Fibroblast of lung (primary cell): ENCODE results near the gene FCF1. TPM values are rescaled to one million over a fixed set of nuclear protein-coding genes. Genes with fewer than 3 reads are reported as not detected.

Experiments used
- DNase-seq, 2 donors: peaks; one replicate each; pipeline versions ENCODE4 v3.0.0 to v3.0.0-alpha.2; 2010; ENCODE audit warnings: low read depth in 2 of 2
- H2AFZ ChIP-seq: 2 replicates; pipeline ENCODE4 v1.5.1; 2012; ENCODE audit warnings: low read length, control low read depth, inconsistent platforms
- H3K27ac ChIP-seq: 2 replicates; pipeline ENCODE4 v1.5.1; 2011; ENCODE audit warnings: low read length, control low read depth; ENCODE audit not compliant: insufficient read depth
- H3K27me3 ChIP-seq: 2 replicates; pipeline ENCODE4 v1.5.1; 2011; ENCODE audit warnings: mild to moderate bottlenecking, low read length; ENCODE audit not compliant: control insufficient read depth, insufficient read depth
- H3K36me3 ChIP-seq: 2 replicates; pipeline ENCODE4 v1.5.1; 2011; ENCODE audit warnings: low read length; ENCODE audit not compliant: control insufficient read depth, insufficient read depth
- H3K4me1 ChIP-seq: 2 replicates; pipeline ENCODE4 v1.5.1; 2011; ENCODE audit warnings: low read length; ENCODE audit not compliant: control insufficient read depth, insufficient read depth; ENCODE audit errors: extremely low read depth
- H3K4me2 ChIP-seq: 2 replicates; pipeline ENCODE4 v1.5.1; 2011; ENCODE audit warnings: low read length, control low read depth; ENCODE audit not compliant: insufficient read depth; ENCODE audit errors: extremely low read depth
- H3K4me3 ChIP-seq, 4 experiments: fragments of 200-600 bp in 1 of 4; sonication (generic) in 1 of 4; replicated peaks in 1 of 4; 2 replicates each; pipeline ENCODE4 v1.5.1; 2011 to 2016; ENCODE audit warnings: low read length in 4 of 4, low read depth in 3 of 4, mild to moderate bottlenecking in 3 of 4, control low read depth in 2 of 4, inconsistent platforms in 1 of 4, mixed read lengths in 1 of 4; ENCODE audit not compliant: insufficient read depth in 1 of 4; ENCODE audit errors: control extremely low read depth in 1 of 4
- H3K79me2 ChIP-seq: 2 replicates; pipeline ENCODE4 v1.5.1; 2012; ENCODE audit warnings: mild to moderate bottlenecking, low read length, inconsistent platforms; ENCODE audit not compliant: control insufficient read depth, insufficient read depth
- H3K9ac ChIP-seq: 2 replicates; pipeline ENCODE4 v1.5.1; 2011; ENCODE audit warnings: mild to moderate bottlenecking, low read length, control low read depth; ENCODE audit not compliant: insufficient read depth
- H3K9me3 ChIP-seq: 2 replicates; pipeline ENCODE4 v1.5.1; 2012; ENCODE audit warnings: low read depth, low read length; ENCODE audit not compliant: control insufficient read depth, insufficient read depth
- H4K20me1 ChIP-seq: 2 replicates; pipeline ENCODE4 v1.5.1; 2011; ENCODE audit warnings: low read length; ENCODE audit not compliant: control insufficient read depth, insufficient read depth; ENCODE audit errors: extremely low read depth
- EZH2 ChIP-seq: IDR thresholded peaks from 2 replicates; pipeline ENCODE4 v1.5.1; 2012; ENCODE audit warnings: low read length, control low read depth, mild to moderate bottlenecking; ENCODE audit errors: missing control alignments
- polyA plus RNA-seq, 2 donors: library from polyadenylated mRNA; depleted of rRNA in 1 of 2; stranded (reverse) in 1 of 2; unstranded in 1 of 2; fragments of >200 nt; gene quantifications; 2 replicates each; pipeline ENCODE4 v1.2.1, GENCODE V29; 2011 to 2012; ENCODE audit warnings: missing spikeins in 1 of 2
- total RNA-seq: library from RNA; depleted of rRNA; stranded (reverse); fragments of >200 nt; gene quantifications from 2 replicates; pipeline ENCODE4 v1.2.1, GENCODE V29; 2014
- TF ChIP-seq, protein P1 (sequence below), 2 donors: IDR thresholded peaks in 1 of 2; conservative IDR thresholded peaks in 1 of 2; 1 replicate in 1 of 2; 2 replicates in 1 of 2; pipeline ENCODE4 v1.5.1; 2011 to 2012; ENCODE audit warnings: low read length in 2 of 2, control low read depth in 1 of 2, inconsistent platforms in 1 of 2, low read depth in 1 of 2, mild to moderate bottlenecking in 1 of 2

The FCF1 gene
- total and polyA plus RNA-seq, 2 donors (not counting 1 experiment from before 2014, with no cell fraction given): 29.2 to 67.2 TPM

DNA sequence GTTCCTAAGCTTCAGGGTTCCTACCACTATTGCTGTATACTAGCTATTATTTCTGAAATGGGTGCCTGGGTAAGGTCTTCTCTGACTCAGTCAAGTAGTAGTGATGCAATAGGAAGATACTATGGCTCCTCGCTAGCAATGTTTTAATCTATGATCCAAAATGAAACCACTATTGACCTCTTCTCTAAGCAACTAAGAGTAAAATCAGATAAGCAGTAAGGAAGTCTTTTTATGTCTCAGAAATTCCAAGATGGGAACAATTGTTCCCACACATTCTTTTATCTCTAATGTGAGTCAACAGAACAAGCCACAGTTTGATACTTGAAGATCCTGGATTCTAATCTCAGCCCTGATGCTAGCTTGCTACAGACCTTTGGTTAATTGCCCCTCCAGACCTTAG lies 45.2 kb upstream of the FCF1 start:
- H3K36me3 ChIP-seq: peaks cover 6% of the 10 kb centered on the region
- H3K9me3 ChIP-seq: no peaks in the 10 kb centered on the region
- H3K4me2 ChIP-seq: no peak overlapping the region
- H3K27ac ChIP-seq: no peak overlapping the region
- DNase-seq: peak; percentile 62 to 87
- H2AFZ ChIP-seq: no peak overlapping the region
- H4K20me1 ChIP-seq: no peaks in the 10 kb centered on the region
- H3K4me1 ChIP-seq: peaks cover 2% of the 10 kb centered on the region
- no peak for TF ChIP-seq EZH2
- no peak overlapping the region for H3K9ac ChIP-seq
- no peak overlapping the region for H3K4me3 ChIP-seq
- H3K79me2 ChIP-seq: no peaks in the 10 kb centered on the region
- H3K27me3 ChIP-seq: no peaks in the 10 kb centered on the region

DNA sequence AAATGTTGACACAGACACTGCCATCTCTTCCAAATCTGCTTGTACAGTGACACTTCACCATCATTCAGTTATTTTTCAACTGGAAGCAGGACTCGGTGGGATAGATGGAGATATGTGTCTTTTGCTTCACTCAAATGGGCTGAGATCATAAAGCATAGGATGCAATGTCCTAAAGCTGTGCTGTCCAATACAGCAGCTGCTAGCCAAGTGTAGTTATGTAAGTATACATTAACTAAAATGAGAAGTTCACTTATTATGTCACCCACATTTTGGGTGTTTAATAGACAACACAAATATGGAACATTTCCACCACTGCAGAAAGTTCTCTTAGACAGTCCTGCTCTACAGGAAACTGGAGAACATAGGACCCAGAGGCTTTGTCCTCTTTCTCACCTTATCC lies 43.7 kb upstream of the FCF1 start:
- no peak overlapping the region for H3K4me2 ChIP-seq
- H3K9ac ChIP-seq: no peak overlapping the region
- no peak overlapping the region for H3K27ac ChIP-seq
- H3K79me2 ChIP-seq: no peaks in the 10 kb centered on the region
- TF ChIP-seq, protein P1, sequence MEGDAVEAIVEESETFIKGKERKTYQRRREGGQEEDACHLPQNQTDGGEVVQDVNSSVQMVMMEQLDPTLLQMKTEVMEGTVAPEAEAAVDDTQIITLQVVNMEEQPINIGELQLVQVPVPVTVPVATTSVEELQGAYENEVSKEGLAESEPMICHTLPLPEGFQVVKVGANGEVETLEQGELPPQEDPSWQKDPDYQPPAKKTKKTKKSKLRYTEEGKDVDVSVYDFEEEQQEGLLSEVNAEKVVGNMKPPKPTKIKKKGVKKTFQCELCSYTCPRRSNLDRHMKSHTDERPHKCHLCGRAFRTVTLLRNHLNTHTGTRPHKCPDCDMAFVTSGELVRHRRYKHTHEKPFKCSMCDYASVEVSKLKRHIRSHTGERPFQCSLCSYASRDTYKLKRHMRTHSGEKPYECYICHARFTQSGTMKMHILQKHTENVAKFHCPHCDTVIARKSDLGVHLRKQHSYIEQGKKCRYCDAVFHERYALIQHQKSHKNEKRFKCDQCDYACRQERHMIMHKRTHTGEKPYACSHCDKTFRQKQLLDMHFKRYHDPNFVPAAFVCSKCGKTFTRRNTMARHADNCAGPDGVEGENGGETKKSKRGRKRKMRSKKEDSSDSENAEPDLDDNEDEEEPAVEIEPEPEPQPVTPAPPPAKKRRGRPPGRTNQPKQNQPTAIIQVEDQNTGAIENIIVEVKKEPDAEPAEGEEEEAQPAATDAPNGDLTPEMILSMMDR (conservative IDR thresholded peaks at IDR 0.05 in 1 of 2, IDR thresholded peaks at IDR 0.05 in 1 of 2; ENCODE audit: low read depth in 1 of 2, low read length in 2 of 2): no peak
- TF ChIP-seq EZH2: no peak
- H4K20me1 ChIP-seq: no peaks in the 10 kb centered on the region
- H3K9me3 ChIP-seq: no peaks in the 10 kb centered on the region
- H3K4me3 ChIP-seq: no peak overlapping the region
- H3K4me1 ChIP-seq: peaks cover 2% of the 10 kb centered on the region
- no peaks in the 10 kb centered on the region for H3K27me3 ChIP-seq
- H3K36me3 ChIP-seq: peaks cover 1% of the 10 kb centered on the region
- DNase-seq: no peak
- H2AFZ ChIP-seq: no peak overlapping the region

DNA sequence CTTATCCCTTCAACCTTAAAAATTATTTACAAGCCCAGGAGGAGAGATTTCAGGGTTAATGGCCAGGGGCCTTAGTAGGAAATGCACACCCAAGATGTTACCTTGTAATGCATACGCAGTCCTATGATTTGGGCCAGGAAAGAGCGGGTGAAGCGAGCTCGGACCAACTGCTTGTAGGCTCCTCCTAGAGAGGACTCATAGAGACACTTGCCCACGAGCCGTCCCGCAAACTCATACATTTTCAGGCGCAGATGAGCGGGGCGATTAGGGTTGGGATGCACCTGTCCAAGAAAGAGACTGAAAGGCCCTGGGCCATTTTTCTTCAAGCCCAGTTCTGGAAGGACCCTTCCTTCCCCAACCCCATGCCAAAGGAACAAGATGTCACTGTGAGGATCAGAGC lies 43.1 kb upstream of the FCF1 start:
- no peaks in the 10 kb centered on the region for H4K20me1 ChIP-seq
- H3K36me3 ChIP-seq: peaks cover 1% of the 10 kb centered on the region
- H3K79me2 ChIP-seq: no peaks in the 10 kb centered on the region
- no peak overlapping the region for H3K4me3 ChIP-seq
- TF ChIP-seq, protein P1 (conservative IDR thresholded peaks at IDR 0.05 in 1 of 2, IDR thresholded peaks at IDR 0.05 in 1 of 2; ENCODE audit: low read depth in 1 of 2, low read length in 2 of 2): no peak
- no peak for TF ChIP-seq EZH2
- H3K4me2 ChIP-seq: no peak overlapping the region
- H3K9ac ChIP-seq: no peak overlapping the region
- H2AFZ ChIP-seq: no peak overlapping the region
- no peaks in the 10 kb centered on the region for H3K27me3 ChIP-seq
- H3K9me3 ChIP-seq: no peaks in the 10 kb centered on the region
- H3K4me1 ChIP-seq: peaks cover 2% of the 10 kb centered on the region
- no peak overlapping the region for H3K27ac ChIP-seq
- no peak for DNase-seq
